NB4 (cell line): ENCODE data around the gene HIPK1.

ENCODE experiments used
- POLR2A ChIP-seq: IDR thresholded peaks from 2 replicates; pipeline ENCODE4 v1.6.1; 2011; ENCODE audit warnings: mild to moderate bottlenecking; ENCODE audit not compliant: insufficient read length; ENCODE audit errors: extremely low read depth
- TF ChIP-seq, protein P1 (sequence below): IDR thresholded peaks from 2 replicates; pipeline ENCODE4 v1.6.1; 2011; ENCODE audit warnings: low read depth, low read length

- no peak for TF ChIP-seq POLR2A
- TF ChIP-seq, protein P1, sequence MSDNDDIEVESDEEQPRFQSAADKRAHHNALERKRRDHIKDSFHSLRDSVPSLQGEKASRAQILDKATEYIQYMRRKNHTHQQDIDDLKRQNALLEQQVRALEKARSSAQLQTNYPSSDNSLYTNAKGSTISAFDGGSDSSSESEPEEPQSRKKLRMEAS, result no peak
These were observed 63.9 kb downstream of the HIPK1 start for GRCh38 chr1:113993072-113993471.
